H1 (cell line): ENCODE results near the gene AMMECR1L. TPM values are rescaled to one million over a fixed set of nuclear protein-coding genes. Genes with fewer than 3 reads are reported as not detected.

Experiments used
- CTCF ChIA-PET: fragments of 300-600 bp; sonication (Branson Sonifier 250); formaldehyde crosslinking; loops from one replicate; lab custom pipeline; 2021; ENCODE audit not compliant: partially characterized antibody; lab: Charles Lee
- POLR2A ChIA-PET: fragments of 300-600 bp; sonication (Branson Sonifier 250); formaldehyde crosslinking; loops from one replicate; lab custom pipeline; 2021; ENCODE audit warnings: inconsistent platforms; ENCODE audit not compliant: partially characterized antibody; lab: Charles Lee
- DNase-seq, 2 experiments: peaks; one replicate each; pipeline versions ENCODE4 v3.0.0 to v3.0.0-alpha.2; 2010 to 2022; ENCODE audit warnings: low spot score in 2 of 2, low read depth in 1 of 2, mixed read lengths in 1 of 2
- FAIRE-seq: peaks from 2 replicates; lab custom pipeline; 2011; peaks lifted over from hg19 to GRCh38; lab: Jason Lieb, UNC
- H2AFZ ChIP-seq: 2 replicates; pipeline ENCODE4 v1.8.1; 2012; ENCODE audit warnings: low read length, inconsistent platforms
- H2AK5ac ChIP-seq: 2 replicates; pipeline ENCODE4 v1.6.1; 2013; ENCODE audit warnings: low read depth, low read length
- H2BK120ac ChIP-seq: replicated peaks from 2 replicates; pipeline ENCODE3; 2013; ENCODE audit warnings: low read depth, low read length, inconsistent platforms
- H2BK12ac ChIP-seq: 2 replicates; pipeline ENCODE4 v1.6.1; 2013; ENCODE audit warnings: low read depth, low read length
- H2BK15ac ChIP-seq: 2 replicates; pipeline ENCODE4 v1.6.1; 2013; ENCODE audit warnings: low read length
- H2BK20ac ChIP-seq: 2 replicates; pipeline ENCODE4 v1.6.1; 2013; ENCODE audit warnings: low read length
- H2BK5ac ChIP-seq: 2 replicates; pipeline ENCODE4 v1.6.1; 2013; ENCODE audit warnings: low read depth, low read length
- H3K14ac ChIP-seq: 2 replicates; pipeline ENCODE4 v1.6.1; 2013; ENCODE audit warnings: inconsistent platforms; ENCODE audit not compliant: insufficient read length
- H3K18ac ChIP-seq: 2 replicates; pipeline ENCODE4 v1.6.1; 2013; ENCODE audit warnings: low read length; ENCODE audit errors: extremely low read depth
- H3K23ac ChIP-seq: 2 replicates; pipeline ENCODE4 v1.6.1; 2013; ENCODE audit warnings: inconsistent platforms; ENCODE audit not compliant: insufficient read length
- H3K23me2 ChIP-seq: 2 replicates; pipeline ENCODE4 v1.6.1; 2013; ENCODE audit warnings: low read depth, low read length
- H3K27ac ChIP-seq: 2 replicates; pipeline ENCODE4 v1.6.1; 2011; ENCODE audit warnings: low read depth, low read length, inconsistent platforms
- H3K27me3 ChIP-seq, 4 experiments: replicated peaks in 1 of 4; 1 replicate in 1 of 4; 2 replicates in 3 of 4; pipeline versions ENCODE4 v1.6.1 to v1.8.1; 2011 to 2013; ENCODE audit warnings: low read length in 3 of 4, mild to moderate bottlenecking in 3 of 4, inconsistent platforms in 2 of 4, mixed read lengths in 2 of 4, moderate library complexity in 1 of 4; ENCODE audit not compliant: control insufficient read depth in 3 of 4, insufficient read depth in 3 of 4; ENCODE audit errors: extremely low read depth in 1 of 4
- H3K36me3 ChIP-seq, 4 experiments: 2 replicates each; pipeline versions ENCODE4 v1.6.1 to v1.8.1; 2011 to 2013; ENCODE audit warnings: mild to moderate bottlenecking in 4 of 4, low read length in 3 of 4, moderate library complexity in 2 of 4, control low read depth in 1 of 4, inconsistent platforms in 1 of 4; ENCODE audit not compliant: insufficient read depth in 4 of 4, control insufficient read depth in 2 of 4
- H3K4ac ChIP-seq: replicated peaks from 2 replicates; pipeline ENCODE3; 2013; ENCODE audit warnings: low read length, low read depth, mixed read lengths, inconsistent platforms; ENCODE audit not compliant: insufficient read length
- H3K4me1 ChIP-seq, 4 experiments: replicated peaks in 1 of 4; 1 replicate in 1 of 4; 2 replicates in 3 of 4; pipeline versions ENCODE4 v1.6.1 to v1.8.1; 2011 to 2013; ENCODE audit warnings: low read length in 3 of 4, inconsistent platforms in 2 of 4, mixed read lengths in 1 of 4; ENCODE audit not compliant: insufficient read depth in 4 of 4, control insufficient read depth in 3 of 4
- H3K4me2 ChIP-seq, 2 experiments: 2 replicates each; pipeline versions ENCODE4 v1.6.1 to v1.8.1; 2011 to 2013; ENCODE audit warnings: low read depth in 2 of 2, low read length in 2 of 2, control low read depth in 1 of 2, inconsistent platforms in 1 of 2, mild to moderate bottlenecking in 1 of 2; ENCODE audit not compliant: insufficient read depth in 1 of 2
- H3K4me3 ChIP-seq, 4 experiments: fragments of 200-600, 300-600 bp in 1 of 4; sonication (generic), shearing (Covaris generic), sonication (Bioruptor Twin) in 1 of 4; 2 replicates each; pipeline versions ENCODE4 v1.5.1 to v1.8.1; 2011 to 2016; ENCODE audit warnings: low read length in 4 of 4, low read depth in 3 of 4, control low read depth in 2 of 4, inconsistent platforms in 2 of 4, mild to moderate bottlenecking in 2 of 4, mixed read lengths in 1 of 4, moderate library complexity in 1 of 4; ENCODE audit not compliant: insufficient read depth in 2 of 4; ENCODE audit errors: extremely low read depth in 1 of 4
- H3K56ac ChIP-seq: replicated peaks from 2 replicates; pipeline ENCODE3; 2013; ENCODE audit warnings: low read depth, mild to moderate bottlenecking, mixed read lengths, low read length, inconsistent platforms; ENCODE audit not compliant: insufficient read length
- H3K79me1 ChIP-seq: 2 replicates; pipeline ENCODE4 v1.6.1; 2013; ENCODE audit warnings: low read depth, low read length, control low read depth
- H3K79me2 ChIP-seq, 2 experiments: 2 replicates each; pipeline versions ENCODE4 v1.6.1 to v1.8.1; 2012 to 2013; ENCODE audit warnings: low read length in 2 of 2, mild to moderate bottlenecking in 2 of 2, inconsistent platforms in 1 of 2; ENCODE audit not compliant: insufficient read depth in 2 of 2, control insufficient read depth in 1 of 2
- H3K9ac ChIP-seq, 4 experiments: replicated peaks in 1 of 4; 1 replicate in 1 of 4; 2 replicates in 3 of 4; pipeline versions ENCODE4 v1.6.1 to v1.8.1; 2011 to 2013; ENCODE audit warnings: low read depth in 3 of 4, low read length in 3 of 4, control low read depth in 2 of 4, mild to moderate bottlenecking in 2 of 4, moderate library complexity in 2 of 4, inconsistent platforms in 1 of 4; ENCODE audit errors: extremely low read depth in 1 of 4
- H3K9me3 ChIP-seq, 2 experiments: 2 replicates each; pipeline versions ENCODE4 v1.6.1 to v1.8.1; 2012 to 2013; ENCODE audit warnings: mild to moderate bottlenecking in 2 of 2, moderate library complexity in 2 of 2, control low read depth in 1 of 2, inconsistent platforms in 1 of 2, low read depth in 1 of 2, low read length in 1 of 2, mixed read lengths in 1 of 2; ENCODE audit not compliant: insufficient read depth in 2 of 2
- H4K20me1 ChIP-seq, 2 experiments: replicated peaks in 1 of 2; 2 replicates each; pipeline versions ENCODE3 to v1.8.1; 2011 to 2013; ENCODE audit warnings: inconsistent platforms in 2 of 2, low read length in 2 of 2, mild to moderate bottlenecking in 1 of 2; ENCODE audit not compliant: insufficient read depth in 2 of 2, control insufficient read depth in 1 of 2
- H4K5ac ChIP-seq: 2 replicates; pipeline ENCODE4 v1.6.1; 2013; ENCODE audit warnings: low read length, low read depth, mixed read lengths, inconsistent platforms; ENCODE audit not compliant: insufficient read length
- H4K8ac ChIP-seq: 2 replicates; pipeline ENCODE4 v1.8.0; 2013; ENCODE audit warnings: mild to moderate bottlenecking, moderate library complexity, low read length, inconsistent platforms; ENCODE audit not compliant: insufficient read depth; ENCODE audit errors: extremely low read depth
- H4K91ac ChIP-seq: replicated peaks from 2 replicates; pipeline ENCODE3; 2013; ENCODE audit warnings: low read length, mixed read lengths, inconsistent platforms; ENCODE audit not compliant: insufficient read length
- CHD2 ChIP-seq: IDR thresholded peaks from 2 replicates; pipeline ENCODE4 v1.6.1; 2012; ENCODE audit warnings: low read length, improper control_type of control experiment
- WGBS, 2 experiments: shearing (Covaris generic) in 1 of 2; methylation state at CpG; one replicate each; pipeline versions ENCODE4 v1.1.6 to v1.1.7; 2013 to 2015; ENCODE audit warnings: low lambda C conversion rate in 2 of 2, mixed read lengths in 2 of 2, inconsistent platforms in 1 of 2, low coverage in 1 of 2, missing lambda C conversion rate in 1 of 2; ENCODE audit not compliant: insufficient replicate concordance in 2 of 2, insufficient coverage in 1 of 2, insufficient read length in 1 of 2; ENCODE audit errors: extremely low coverage in 1 of 2, missing lambda C conversion rate in 1 of 2; 5-methylcytosine and 5-hydroxymethylcytosine counted together
- polyA plus RNA-seq, 7 experiments: library from polyadenylated mRNA; depleted of rRNA in 3 of 7; stranded (reverse) in 5 of 7; unstranded in 2 of 7; fragments of >200 nt in 5 of 7; fragments of 200-250 nt in 2 of 7; gene quantifications; 1 replicate in 5 of 7; 2 replicates in 1 of 7; 4 replicates in 1 of 7; pipeline versions ENCODE4 v1.2.1 to v1.2.3, GENCODE V29; 2011 to 2013; ENCODE audit warnings: missing spikeins in 2 of 7, mixed read lengths in 2 of 7
- total RNA-seq: library from RNA; stranded (reverse); fragmentation: NEBNext Ultra II Directional; extraction: Animal tissue kit (Norgen Biotek cat#: 25700); gene quantifications from 2 replicates; pipeline ENCODE4 v1.2.1, GENCODE V29; 2021

AMMECR1L gene
- total and polyA plus RNA-seq, 2 of the 8 experiments (the other 6 are each of a cell fraction or from before 2014, with no cell fraction given), result 10.1 to 18.8 TPM

- Histone ChIP-seq H3K14ac (no peak overlapping the region), H4K20me1 (no peaks in the 10 kb centered on the region), H3K27ac (no peak overlapping the region), H3K27me3 (no peaks in the 10 kb centered on the region), H3K4me3 (no peak overlapping the region), H3K36me3 (no peaks in the 10 kb centered on the region), H2BK120ac (no peak overlapping the region), H3K9ac (no peak overlapping the region), H3K4me2 (no peak overlapping the region), H2BK12ac (no peak overlapping the region), H3K4ac (no peak overlapping the region), H3K23me2 (no peaks in the 10 kb centered on the region), H3K56ac (no peak overlapping the region), H3K18ac (no peak overlapping the region), H3K23ac (no peak overlapping the region), H2AK5ac (no peak overlapping the region), H3K79me1 (no peaks in the 10 kb centered on the region), H3K4me1 (peaks cover 0 to 9% (median 5%) of the 10 kb centered on the region in 4 experiments; a peak in 5 of 7 replicates), H4K91ac (no peak overlapping the region), H3K79me2 (no peaks in the 10 kb centered on the region), H4K8ac (no peak overlapping the region), H2AFZ (no peak overlapping the region), H2BK5ac (no peak overlapping the region), H3K9me3 (no peaks in the 10 kb centered on the region; a peak in 1 of 4 replicates), H2BK15ac (no peak overlapping the region), H4K5ac (no peak overlapping the region), H2BK20ac (no peak overlapping the region)
- 100% methylated on average over 1 of the region's 1 CpG; no CpG with 5 or more reads in 1 of the 2 experiments for WGBS, 2 experiments
- ChIA-PET CTCF (interaction anchor here (1.5 kb wide), 1 partner anchor 10 kb away, joined by 4 read pairs; no protein-coding TSS in a partner anchor), POLR2A (no interaction called here)
- no peak for TF ChIP-seq CHD2
- FAIRE-seq (no peak), DNase-seq (no peak)
These were observed 11.9 kb upstream of the AMMECR1L start for GRCh38 chr2:127897531-127898211.
